Ishikawa (cell line): ENCODE data around the gene FSHR.

Source experiments
- CEBPB ChIP-seq: IDR thresholded peaks from 2 replicates; pipeline ENCODE4 v1.6.1; 2012
- CREB1 ChIP-seq: IDR thresholded peaks from 2 replicates; pipeline ENCODE4 v1.6.1; 2012; ENCODE audit warnings: low read depth
- EGR1 ChIP-seq: IDR thresholded peaks from 2 replicates; pipeline ENCODE4 v1.6.1; 2012
- EP300 ChIP-seq: IDR thresholded peaks from 2 replicates; pipeline ENCODE4 v1.6.1; 2012; ENCODE audit warnings: borderline replicate concordance
- FOXM1 ChIP-seq: IDR thresholded peaks from 2 replicates; pipeline ENCODE4 v1.6.1; 2012; ENCODE audit warnings: low read depth, borderline replicate concordance
- MAX ChIP-seq: IDR thresholded peaks from 2 replicates; pipeline ENCODE4 v1.6.1; 2012
- NFIC ChIP-seq: IDR thresholded peaks from 2 replicates; pipeline ENCODE4 v1.6.1; 2012
- RAD21 ChIP-seq: IDR thresholded peaks from 2 replicates; pipeline ENCODE4 v1.6.1; 2012; ENCODE audit warnings: low read depth
- REST ChIP-seq: IDR thresholded peaks from 2 replicates; pipeline ENCODE4 v1.6.1; 2012; ENCODE audit warnings: low read depth, mild to moderate bottlenecking
- TAF1 ChIP-seq: IDR thresholded peaks from 2 replicates; pipeline ENCODE4 v1.6.1; 2012; ENCODE audit warnings: low read depth, mild to moderate bottlenecking
- TCF12 ChIP-seq: IDR thresholded peaks from 2 replicates; pipeline ENCODE4 v1.6.1; 2012; ENCODE audit warnings: low read depth
- YY1 ChIP-seq: IDR thresholded peaks from 2 replicates; pipeline ENCODE4 v1.6.1; 2012; ENCODE audit warnings: low read depth
- ZBTB7A ChIP-seq: IDR thresholded peaks from 2 replicates; pipeline ENCODE4 v1.6.1; 2012; ENCODE audit warnings: low read depth

GRCh38 chr2:49032936-49033335, 121.4 kb downstream of the FSHR start:
- TF ChIP-seq TCF12, result no peak
- TF ChIP-seq TAF1, result no peak
- TF ChIP-seq NFIC, result no peak
- no peak for TF ChIP-seq RAD21
- no peak for TF ChIP-seq YY1
- TF ChIP-seq ZBTB7A, result no peak
- TF ChIP-seq EP300, result no peak
- TF ChIP-seq CREB1, result no peak
- TF ChIP-seq MAX, result no peak
- TF ChIP-seq REST, result no peak
- no peak for TF ChIP-seq EGR1
- TF ChIP-seq CEBPB, result no peak
- TF ChIP-seq FOXM1, result no peak
